Measurements from ENCODE around the gene GPR107. TPM values are rescaled to one million over a fixed set of nuclear protein-coding genes. Genes with fewer than 3 reads are reported as not detected.
"Not testable (repeated sequence)": the region's sequence is repeated elsewhere in the genome, so short reads cannot be mapped to it uniquely, and the experiment has no call there.

GPR107 gene
- 10 to 100 TPM; 51.4 to 60.3 (median 54.0) TPM for polyA plus RNA-seq (ENCODE audit: insufficient read length in 4 of 4)

DNA sequence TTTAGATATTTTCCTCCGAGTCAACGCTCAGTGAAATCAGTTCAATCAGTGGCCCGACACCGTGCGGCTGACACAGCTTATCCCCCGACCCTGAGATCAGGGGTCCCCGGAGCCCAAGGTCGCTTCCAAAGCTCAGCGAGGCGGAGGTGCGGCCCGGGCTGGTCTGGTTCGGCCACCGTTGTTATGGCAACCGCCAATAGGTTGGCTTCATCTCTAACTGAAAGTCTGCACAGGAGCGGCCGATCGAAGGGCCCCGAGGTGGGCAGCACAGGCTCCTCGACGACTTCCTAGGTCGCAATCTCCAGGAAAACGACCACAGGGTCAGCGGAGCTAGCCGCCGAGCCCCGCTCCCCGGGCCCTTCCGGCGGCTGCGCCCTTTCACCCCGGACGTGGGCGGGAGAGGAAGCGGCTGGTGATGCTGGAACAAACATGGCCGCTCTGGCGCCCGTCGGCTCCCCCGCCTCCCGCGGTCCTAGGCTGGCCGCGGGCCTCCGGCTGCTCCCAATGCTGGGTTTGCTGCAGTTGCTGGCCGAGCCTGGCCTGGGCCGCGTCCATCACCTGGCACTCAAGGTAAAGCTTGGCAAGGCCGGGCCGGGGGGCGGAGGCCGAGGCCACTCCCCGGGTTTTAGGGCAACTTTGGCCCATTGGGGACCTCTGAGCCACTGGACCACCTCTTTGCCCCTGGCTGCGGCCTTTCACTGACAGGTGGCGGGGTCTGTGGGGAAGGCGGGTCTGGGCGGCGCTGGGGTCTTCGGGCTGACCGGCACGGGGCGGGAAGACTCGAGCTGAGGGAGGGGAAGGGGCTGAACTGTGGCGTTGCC is at the start of gene GPR107:
Gene GPR107, plus strand, starts transcription at position 403 of the 821 bp plus-strand sequence. Its CDS starts 27 bp downstream, at position 430.
- DNase-seq (ENCODE audit: low read depth in 4 of 4, low spot score in 3 of 4): peak in 2 of 4 donors; percentile 65 to 75

DNA sequence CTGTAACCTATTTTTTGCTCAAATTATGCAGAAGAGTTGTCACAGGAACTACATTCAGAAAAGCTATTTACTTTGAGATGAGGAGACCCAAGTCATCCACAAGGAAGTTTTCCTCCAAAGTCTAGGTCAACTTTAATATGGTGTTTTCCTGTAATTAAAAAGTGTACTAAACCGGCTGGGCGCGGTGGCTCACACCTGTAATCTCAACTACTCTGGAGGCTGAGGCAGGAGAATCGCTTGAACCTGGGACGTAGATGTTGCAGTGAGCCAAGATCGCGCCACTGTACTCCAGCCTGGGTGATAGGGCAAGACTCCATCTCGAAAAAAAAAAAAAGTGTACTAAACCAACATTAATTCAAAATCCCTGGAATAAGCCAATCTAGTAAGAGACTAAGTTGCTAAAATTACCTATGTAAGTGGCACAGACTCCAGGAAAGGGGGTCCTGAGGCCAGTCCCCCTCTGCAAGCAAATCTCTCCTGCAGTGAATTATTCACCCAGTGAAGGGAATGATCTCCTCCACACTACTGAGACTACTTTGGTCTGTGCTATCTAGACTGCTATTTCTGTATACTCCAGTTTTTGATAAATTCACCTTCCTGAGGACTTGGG is 49.7 kb upstream of the GPR107 start:
- DNase-seq (ENCODE audit: low read depth in 4 of 4, low spot score in 3 of 4): no peak

DNA sequence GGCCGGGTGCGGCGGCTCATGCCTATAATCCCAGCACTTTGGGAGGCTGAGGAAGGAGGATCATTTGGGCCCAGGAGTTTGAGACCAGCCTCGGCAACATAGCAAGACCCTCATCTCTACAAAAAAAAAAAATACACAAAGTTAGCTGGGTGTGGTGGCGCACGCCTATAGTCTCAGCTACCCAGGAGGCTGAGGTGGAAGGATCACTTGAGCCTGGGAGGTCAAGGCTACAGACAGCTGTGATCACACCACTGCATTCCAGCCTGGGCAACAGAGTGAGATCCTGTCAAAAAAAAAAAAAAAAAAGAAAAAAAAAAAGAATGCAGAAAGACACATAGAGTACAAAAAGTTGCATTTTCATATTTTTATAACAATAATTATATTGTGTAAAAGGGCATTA is 46.8 kb upstream of the GPR107 start:
- DNase-seq (ENCODE audit: low read depth in 4 of 4, low spot score in 3 of 4): not testable (repeated sequence)

DNA sequence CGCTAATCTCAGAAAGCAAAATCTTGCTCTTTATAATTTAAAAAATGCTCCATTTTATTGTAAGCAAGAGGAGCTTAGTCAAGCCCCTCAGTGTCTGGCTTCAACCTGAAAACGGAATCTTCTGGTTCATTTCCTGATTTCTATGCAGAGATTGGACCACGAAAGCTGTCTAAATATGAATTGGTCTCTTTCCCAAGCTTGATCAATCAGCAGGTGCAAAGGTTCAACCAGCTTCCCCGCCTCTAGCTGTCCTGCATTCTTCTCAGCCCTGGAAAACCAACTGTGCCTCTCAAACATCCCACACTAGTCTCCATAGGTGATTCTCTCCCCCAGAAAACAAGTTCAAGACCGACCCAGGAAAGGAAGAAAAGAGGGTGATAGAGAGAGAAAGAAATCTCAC is 45.2 kb upstream of the GPR107 start:
- no peak for DNase-seq (ENCODE audit: low read depth in 4 of 4, low spot score in 3 of 4)

DNA sequence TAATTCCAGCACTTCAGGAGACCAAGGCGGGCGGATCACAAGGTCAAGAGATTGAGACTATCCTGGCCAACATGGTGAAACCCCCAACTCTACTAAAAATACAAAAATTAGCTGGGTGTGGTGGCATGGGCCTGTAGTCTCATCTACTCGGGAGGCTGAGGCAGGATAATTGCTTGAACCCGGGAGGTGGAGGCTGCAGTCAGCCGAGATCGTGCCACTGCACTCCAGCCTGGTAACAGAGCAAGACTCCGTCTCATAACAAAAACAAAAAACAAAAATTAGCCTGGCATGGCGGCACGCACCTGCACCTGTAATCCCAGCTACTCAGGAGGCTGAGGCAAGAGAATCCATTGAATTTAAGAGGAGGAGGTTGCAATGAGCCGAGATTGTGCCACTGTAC is 44.2 kb upstream of the GPR107 start:
- not testable (repeated sequence) for DNase-seq (ENCODE audit: low read depth in 4 of 4, low spot score in 3 of 4)

DNA sequence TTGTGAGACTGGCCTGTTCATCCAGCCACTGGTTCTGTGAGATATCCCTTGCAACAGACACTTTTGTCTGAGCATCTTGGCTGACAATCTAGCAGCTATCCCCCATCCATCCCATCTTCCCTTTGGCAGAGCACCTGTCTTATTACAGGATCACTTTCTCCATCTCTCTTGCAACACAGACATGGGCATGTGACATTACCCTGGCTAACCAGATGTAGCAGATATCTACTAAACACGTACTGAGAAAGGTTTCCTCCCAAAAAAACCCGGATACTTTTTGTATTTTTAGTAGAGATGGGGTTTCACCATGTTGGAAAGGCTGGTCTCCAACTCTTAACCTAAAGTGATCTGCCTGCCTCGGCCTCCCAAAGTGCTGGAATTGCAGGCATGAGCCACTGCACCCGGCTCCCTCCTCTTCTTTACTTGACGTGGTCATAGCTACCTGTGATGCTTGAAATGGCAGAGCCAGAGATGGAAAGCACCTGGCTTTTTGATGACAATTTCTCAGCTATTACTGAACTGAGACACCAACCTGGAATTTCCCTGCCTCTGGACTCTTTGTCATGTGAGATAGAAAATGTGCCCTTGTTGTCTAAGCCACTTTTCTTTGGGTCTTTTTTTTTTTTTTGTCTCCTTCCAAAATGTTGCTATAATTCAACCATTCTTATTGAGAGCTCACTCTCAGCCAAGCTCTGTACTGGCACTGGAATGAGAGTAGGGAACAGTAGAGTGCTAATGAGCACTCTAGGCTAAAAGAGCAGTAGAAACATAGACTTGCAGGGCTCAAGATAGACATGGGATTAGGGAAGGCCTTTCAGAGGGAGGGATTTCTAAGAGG is 43.3 kb upstream of the GPR107 start:
- DNase-seq (ENCODE audit: low read depth in 4 of 4, low spot score in 3 of 4): no peak

DNA sequence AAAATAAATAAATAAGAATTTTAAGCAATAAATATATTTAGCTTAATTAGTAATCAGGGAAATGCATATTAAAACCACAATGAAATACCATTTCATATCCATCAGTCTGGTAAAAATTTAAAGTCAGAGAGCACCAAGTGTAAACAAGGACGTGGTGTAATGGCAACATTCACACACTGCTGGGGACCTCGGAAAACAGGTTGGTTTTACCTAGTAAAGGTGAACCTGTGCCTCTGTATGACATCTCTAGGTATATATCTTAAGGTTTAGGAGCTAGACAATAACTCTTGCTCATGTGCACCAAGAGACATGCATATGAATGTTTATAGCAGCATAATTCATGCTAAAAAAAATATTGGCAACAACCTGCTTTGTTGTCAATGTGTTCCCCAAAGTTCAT is 40.4 kb upstream of the GPR107 start:
- no peak for DNase-seq (ENCODE audit: low read depth in 4 of 4, low spot score in 3 of 4)

DNA sequence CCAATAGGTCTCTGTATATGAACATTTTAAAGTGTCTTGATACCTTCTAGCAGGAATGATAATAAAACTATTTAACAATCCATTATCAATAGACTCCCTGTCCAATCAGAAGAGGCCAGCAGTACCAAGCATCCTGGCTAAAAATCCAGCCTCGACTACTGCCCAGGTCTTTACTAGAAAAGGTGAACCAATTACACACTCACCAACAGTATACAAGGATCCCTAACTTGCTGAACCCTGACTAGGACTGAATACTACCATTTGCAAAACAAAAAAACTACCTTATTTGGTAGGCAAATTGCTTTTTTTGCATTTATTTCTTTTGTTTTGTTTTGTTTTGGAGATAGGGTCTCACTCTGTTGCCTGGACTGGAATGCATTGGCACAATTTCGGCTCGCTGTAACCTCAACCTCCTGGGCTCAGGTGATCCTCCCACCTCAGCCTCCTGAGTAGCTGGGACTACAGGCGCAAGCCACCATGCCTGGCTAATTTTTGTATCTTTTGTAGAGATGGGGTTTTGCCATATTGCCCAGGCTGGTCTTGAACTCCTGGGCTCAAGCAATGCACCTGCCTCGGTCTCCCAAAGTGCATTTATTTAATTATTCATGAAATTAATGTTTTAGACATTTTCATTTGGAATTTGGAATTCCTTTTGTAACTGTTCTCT is 38.2 kb upstream of the GPR107 start:
- no peak for DNase-seq (ENCODE audit: low read depth in 4 of 4, low spot score in 3 of 4)

DNA sequence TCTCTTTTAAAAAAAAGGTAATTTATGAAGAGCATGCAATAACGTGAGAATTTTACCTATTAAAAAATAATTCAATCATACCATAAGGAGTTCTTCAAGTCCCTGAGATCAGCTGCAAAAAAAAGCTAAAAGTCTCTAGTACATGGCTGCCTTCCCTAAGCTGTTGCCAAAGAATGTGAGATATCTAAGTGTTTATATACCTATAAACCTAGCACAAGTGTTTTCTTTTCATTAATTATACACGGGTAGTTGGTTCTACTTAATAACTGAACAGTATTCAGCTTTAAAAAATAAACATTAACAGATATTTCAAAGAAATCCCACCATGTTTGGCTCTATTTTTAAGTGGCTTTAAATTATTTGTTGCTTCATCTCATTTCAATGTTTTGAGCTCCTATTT is 36.6 kb upstream of the GPR107 start:
- DNase-seq (ENCODE audit: low read depth in 4 of 4, low spot score in 3 of 4): no peak

DNA sequence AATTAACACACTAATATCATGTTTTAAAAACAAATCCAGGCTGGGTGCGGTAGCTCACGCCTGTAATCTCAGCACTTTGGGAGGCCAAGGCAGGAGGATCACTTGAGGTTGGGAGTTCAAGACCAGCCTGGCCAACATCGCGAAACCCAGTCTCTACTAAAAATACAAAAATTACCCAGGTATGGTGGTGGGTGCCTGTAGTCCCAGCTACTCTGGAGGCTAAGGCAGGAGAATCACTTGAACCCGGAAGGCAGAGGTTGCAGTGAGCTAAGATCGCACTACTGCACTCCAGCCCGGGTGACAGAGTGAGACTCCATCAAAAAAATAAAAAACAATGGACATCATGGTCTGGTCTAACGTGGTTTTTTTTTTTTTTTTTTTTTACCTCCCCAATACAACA is 36.2 kb upstream of the GPR107 start:
- not testable (repeated sequence) for DNase-seq (ENCODE audit: low read depth in 4 of 4, low spot score in 3 of 4)

DNA sequence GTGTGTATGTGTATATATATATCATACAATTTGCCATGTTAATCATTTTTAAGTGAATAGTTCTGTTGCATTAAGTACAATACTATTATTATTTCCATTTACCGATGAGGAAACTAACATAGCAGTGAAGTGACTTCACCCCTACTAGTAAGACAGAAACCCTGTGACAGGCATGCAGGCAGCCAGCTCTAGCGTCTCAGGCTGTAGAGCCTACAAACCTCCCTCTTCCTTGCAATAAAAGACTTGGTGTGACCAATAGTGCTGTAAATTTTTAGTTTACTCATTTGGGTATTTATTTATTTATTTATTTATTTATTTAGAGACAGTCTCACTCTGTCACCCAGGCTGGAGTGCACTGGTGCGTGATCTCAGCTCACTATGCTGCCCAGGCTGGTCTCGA is 35.4 kb upstream of the GPR107 start:
- no peak for DNase-seq (ENCODE audit: low read depth in 4 of 4, low spot score in 3 of 4)

DNA sequence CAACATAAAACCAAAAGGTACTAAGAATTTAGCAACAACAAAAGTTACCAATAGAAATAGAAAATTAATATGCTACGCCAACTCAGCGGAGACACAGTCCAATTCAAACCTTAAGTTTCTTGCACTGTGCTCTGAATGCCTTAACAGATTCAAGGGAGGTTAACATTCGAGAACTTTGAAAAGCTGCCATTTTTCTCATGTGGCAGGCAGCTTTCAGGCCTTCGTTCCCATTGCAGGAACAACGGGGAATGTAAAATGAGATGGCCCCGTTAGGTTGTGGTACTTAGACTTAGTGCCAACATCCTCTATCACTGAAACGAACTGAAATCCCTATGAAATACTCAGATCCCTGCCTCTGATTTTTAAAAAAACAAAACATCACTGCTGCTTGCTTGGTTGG is 33.1 kb upstream of the GPR107 start:
- DNase-seq (ENCODE audit: low read depth in 4 of 4, low spot score in 3 of 4): no peak

DNA sequence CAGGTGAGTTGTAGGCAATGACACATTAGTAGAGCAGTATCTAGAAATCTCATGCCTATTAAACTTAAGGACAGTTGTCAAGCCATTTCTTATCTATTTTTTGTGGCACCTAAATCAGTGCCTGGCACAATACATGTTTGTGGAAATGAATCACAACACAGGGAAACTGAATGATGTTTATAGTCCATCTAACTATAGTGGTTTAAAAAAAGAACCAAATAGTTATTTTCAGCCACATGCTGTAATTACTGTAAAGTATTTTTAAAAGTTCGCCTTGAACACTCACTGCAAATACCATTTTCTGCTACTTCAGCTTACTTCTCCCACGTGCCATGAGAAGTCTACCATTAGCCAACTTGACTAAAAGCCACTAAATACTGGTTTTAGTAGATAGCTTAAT is 32.6 kb upstream of the GPR107 start:
- DNase-seq (ENCODE audit: low read depth in 4 of 4, low spot score in 3 of 4): no peak

DNA sequence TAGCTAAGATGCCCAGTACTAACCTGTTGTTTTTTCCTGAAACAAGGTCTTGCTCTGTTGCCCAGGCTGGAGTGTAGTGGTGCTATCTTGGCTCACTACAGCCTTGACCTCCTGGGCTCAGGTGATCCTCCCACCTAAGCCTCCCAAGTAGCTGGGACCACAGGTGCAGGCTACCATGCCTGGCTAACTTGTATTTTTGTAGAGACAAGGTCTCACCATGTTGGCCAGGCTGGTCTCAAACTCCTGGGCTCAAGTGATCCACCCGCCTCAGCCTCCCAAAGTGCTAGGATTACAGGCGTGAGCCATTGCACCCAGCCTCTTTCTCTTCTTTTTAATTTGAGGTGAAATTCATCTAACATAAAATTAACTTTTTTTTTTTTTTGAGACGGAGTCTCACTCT is 31.9 kb upstream of the GPR107 start:
- DNase-seq (ENCODE audit: low read depth in 4 of 4, low spot score in 3 of 4): not testable (repeated sequence)

DNA sequence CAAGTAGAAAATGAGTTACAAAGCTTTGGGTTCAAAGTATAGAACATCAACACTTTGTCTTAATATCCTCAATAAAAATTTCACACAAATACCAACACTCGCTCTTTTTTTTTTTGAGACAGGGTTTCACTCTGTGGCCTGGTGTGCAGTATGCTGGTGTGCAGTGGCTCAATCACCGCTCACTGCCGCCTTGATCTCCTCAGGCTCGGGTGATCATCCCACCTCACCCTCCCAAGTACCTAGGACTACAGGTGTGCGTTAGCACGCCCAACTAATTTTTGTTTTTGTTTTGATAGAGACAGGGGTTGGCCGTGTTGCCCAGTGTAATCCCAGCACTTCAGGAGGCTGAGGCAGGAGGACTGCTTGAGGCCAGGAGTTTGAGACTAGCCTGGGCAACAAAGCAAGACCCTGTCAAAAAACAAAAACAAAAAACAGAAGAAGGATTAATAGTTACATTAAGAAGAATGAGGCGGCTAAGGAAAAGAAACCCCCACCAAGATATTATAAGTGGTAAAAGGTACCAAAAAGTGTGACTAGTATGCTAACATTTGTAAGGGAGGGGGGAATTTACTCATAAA is 31.1 kb upstream of the GPR107 start:
- DNase-seq (ENCODE audit: low read depth in 4 of 4, low spot score in 3 of 4): no peak

DNA sequence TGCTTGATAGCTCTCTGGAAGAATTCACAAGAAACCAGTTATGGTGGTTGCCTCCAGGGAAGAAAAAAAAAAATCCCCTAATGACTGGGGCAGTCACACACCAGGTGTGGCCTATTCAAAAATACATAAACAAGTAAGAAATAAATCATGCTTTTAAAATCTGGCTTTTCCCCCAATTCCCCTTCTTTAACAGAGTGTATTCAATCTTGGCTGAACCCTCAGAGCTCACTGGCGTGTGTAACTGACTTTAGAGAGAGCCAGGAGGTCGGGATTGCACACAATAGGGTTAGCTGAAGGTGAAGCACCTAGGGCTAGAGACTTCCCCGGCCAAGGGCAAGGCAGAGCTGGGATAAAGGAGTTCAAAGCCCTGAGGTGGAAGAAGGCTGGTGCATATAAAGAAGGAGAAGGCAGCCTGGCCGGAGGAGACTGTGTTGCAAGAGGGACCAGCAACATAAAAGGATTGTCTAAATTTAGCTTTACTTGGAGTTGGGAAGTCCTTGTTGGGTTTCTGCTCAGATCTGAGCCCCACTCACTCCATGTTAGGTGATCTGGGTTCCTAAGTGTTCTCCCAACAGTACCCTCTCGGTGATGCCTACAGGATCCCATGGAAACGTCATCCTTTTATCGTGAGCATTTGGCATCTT is 30.4 kb upstream of the GPR107 start:
- no peak for DNase-seq (ENCODE audit: low read depth in 4 of 4, low spot score in 3 of 4)

DNA sequence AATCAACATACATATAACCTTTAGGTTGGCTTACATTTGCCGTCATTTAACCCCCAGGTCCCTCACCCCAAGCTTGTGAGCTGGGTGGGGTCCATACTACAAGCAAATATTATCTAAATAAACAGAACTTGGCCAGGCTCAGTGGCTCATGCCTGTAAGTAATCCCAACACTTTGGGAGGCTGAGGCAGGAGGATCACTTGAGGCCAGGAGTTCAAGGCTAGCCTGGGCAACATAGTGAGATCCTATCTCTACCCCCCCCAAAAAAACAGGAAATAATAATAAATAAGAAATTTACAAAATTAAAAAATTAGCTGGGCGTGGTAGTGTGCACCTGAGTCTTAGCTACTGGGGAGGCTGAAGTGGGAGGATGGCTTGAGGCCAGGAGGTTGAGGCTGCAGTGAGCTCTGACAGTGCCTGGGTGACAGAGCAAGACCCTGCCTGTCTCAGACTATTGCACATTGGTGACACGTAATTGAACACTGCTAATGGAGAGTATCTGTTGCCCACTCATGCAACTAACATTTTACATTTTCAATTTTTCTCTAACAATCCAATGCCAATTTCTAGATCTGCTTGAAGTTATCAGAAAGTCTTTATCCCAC is 29.6 kb upstream of the GPR107 start:
- no peak for DNase-seq (ENCODE audit: low read depth in 4 of 4, low spot score in 3 of 4)

DNA sequence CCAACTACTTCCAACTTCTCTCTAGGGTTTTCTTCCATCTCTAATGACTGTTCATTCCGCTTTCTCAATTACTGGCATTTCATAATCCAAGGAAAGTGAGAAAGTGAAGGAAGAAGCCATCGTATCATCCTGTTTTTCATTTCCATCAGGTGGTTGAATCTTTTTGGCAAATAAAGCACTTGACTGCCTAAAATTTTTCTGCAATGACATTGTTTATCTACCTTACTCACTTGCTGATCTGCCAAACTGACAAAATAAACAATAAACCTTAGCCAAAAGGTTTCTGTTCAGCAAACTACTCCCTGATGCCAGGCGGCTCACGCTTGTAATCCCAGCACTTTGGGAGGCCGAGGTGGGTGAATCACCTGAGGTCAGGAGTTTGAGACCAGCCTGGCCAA is 29.1 kb upstream of the GPR107 start:
- no peak for DNase-seq (ENCODE audit: low read depth in 4 of 4, low spot score in 3 of 4)

DNA sequence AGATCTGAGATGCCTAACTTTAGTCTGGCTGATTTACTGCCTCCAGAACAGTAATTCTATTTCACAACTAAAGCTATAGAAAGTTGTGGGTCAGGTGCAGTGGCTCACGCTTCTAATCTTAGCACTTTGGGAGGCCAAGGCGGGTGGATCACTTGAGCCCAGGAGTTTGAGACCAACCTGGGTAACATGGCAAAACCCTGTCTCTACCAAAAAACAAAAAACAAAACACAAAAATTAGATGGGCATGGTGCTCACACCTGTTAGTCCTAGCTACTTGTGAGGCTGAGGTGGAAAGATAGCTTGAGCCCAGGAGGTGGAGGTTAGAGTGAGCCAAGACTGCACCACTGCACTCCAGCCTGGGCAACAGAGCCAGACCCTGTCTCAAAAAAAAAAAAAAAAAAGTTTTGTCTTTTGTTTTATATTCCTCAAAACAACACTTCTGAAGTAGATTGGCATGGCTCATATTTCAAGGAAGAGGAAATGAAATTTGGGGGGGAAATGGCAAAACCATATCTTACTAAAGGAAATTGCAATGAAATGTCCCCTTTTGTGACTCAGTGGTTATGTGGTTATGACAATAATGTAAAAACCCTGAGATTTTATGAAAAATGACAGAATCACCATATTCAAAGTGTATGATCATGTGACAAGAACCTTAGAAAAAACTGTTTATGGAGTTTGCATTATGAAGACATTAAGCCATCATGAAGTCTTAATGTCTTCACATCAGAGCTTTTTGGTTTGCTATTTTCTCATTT is 26.9 kb upstream of the GPR107 start:
- no peak for DNase-seq (ENCODE audit: low read depth in 4 of 4, low spot score in 3 of 4)

Data from left renal pelvis (tissue), 4 donors.